HG02885 (cell line): ENCODE results near the gene ARPC2.
"Not testable (repeated sequence)": the region's sequence is repeated elsewhere in the genome, so short reads cannot be mapped to it uniquely, and the experiment has no call there.

ENCODE experiments used
- ATAC-seq: cut with Tn5 transposase; IDR thresholded peaks from one replicate; pipeline ENCODE4 v1.9.1; 2021; ENCODE audit warnings: mild to moderate bottlenecking; ENCODE audit not compliant: unreplicated experiment, poor library complexity

ARPC2 gene

GRCh38 chr2:218269900-218270720 is 53.1 kb downstream of the ARPC2 start, which contains the start of the genes AAMP and PNKD:
AAMP (minus strand) TSS chr2:218270137; CDS start chr2:218270086, 51 bp downstream.
PNKD (plus strand) TSS chr2:218270519; CDS start chr2:218270536, 17 bp downstream.
- ATAC-seq: peak; percentile 89

GRCh38 chr2:218270721-218271486 is 53.9 kb downstream of the ARPC2 start:
- no peak for ATAC-seq

GRCh38 chr2:218271487-218271797 is 54.5 kb downstream of the ARPC2 start:
- ATAC-seq: no peak

- ATAC-seq: no peak
These were observed 55.0 kb downstream of the ARPC2 start for GRCh38 chr2:218271865-218272530.

DNA sequence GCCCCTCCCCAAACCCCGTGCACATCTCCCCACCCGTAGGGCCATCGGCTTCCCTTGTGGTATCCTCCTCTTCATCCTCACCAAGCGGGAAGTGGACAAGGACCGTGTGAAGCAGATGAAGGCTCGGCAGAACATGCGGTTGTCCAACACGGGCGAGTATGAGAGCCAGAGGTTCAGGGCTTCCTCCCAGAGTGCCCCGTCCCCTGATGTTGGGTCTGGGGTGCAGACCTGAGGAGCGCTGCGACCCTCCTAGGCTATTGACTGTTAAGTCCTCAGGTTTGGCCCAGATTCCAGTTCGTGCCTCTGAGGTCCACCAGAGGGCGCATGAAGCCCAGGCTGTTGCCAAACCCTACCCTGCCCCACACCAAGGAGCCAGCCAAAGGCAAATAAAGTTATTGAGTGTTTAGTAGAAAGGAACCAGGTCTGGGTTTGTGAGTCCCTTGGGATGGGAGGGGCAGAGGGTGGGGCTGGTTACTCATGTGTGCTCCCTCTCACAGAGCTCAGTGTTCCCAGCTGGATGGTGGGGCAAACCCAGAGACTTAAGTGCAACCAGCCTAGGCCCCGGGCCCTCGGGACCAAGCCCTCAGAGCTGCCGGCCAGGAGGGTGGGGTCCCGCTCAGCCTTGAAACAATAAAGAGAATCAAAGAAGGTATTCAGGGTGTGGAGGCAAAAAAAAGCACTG is 55.7 kb downstream of the ARPC2 start:
- ATAC-seq: peak; percentile 22

GRCh38 chr2:218273214-218273907 is 56.4 kb downstream of the ARPC2 start:
- ATAC-seq: not testable (repeated sequence)

- ATAC-seq: no peak
These were observed 56.9 kb downstream of the ARPC2 start for GRCh38 chr2:218273908-218274249.

- no peak for ATAC-seq
These were observed 57.6 kb downstream of the ARPC2 start for GRCh38 chr2:218274586-218274985.

DNA sequence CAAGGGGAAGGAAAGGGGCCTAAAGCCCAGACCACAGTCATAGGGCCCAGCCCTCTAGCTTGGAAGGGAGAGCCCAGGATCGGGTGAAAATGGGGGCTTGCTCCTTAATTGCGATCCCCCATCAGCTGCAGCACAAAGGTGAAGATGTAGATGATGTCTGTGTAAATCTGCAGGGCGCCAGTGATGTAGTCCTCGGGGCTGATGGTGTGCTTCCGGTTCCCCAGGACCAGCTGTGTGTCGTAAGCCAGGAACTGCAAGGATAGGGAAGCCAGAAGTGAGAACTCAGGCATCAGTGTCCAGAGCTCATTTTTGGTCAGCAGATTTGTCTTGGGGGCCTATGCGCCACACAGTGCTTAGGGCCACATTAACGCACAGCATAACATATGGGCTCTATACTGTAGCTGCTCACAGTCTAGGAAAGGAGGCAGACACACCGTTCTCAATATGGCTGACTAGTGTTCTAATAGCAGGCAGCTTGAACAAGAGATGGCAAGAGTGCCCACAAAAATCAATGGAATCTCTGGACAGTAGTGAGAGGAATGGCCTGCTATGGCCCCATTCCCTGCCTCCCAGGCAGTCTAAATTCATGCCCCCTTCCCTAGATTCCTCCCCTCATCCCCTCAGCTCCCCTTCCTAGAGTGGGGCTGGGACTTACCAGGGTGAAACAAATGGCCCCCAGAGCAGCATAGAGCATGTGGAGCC is 58.5 kb downstream of the ARPC2 start:
- no peak for ATAC-seq

- ATAC-seq: no peak
These were observed 60.2 kb downstream of the ARPC2 start for GRCh38 chr2:218276986-218277755.

- ATAC-seq: no peak
These were observed 60.9 kb downstream of the ARPC2 start for GRCh38 chr2:218277921-218278320.

DNA sequence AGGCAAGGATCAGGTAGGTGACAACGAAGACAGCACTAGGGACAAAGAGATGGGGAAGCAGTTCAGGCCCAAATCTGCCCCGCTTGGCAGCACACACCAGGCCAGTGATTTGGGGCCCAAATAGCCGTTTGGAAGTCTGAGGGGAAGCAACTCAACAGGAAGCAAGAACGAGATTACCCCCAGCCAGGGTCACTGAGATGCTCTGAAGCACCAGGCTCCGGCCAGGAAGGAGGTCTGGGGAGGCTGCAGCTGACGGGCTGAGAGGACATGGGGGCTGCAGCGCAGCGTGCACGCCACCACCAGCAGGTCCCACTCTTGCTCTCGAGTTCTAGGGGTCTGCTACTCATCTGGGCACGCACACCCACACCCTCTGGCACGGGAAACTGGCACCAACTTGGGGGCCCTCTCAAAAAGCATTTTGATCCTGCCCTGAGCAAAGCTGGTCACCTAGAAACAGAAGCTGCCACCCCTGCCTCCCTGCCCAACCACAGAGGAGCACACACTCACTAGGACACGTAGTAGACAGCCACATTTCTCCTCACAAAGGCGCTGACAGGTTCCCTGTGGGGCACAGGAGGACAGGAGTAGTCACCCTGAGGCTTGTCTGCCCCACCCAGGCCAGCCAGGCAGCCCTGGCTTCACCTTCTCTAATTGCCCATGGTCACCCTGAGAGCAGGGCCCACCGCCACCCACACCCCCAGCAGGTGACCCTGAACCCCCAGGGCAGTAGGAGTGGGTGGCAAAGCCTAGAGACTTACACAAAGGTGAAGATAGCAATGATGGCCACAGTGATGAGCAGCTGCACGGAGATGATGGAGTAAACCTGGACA is 61.8 kb downstream of the ARPC2 start:
- no peak for ATAC-seq

DNA sequence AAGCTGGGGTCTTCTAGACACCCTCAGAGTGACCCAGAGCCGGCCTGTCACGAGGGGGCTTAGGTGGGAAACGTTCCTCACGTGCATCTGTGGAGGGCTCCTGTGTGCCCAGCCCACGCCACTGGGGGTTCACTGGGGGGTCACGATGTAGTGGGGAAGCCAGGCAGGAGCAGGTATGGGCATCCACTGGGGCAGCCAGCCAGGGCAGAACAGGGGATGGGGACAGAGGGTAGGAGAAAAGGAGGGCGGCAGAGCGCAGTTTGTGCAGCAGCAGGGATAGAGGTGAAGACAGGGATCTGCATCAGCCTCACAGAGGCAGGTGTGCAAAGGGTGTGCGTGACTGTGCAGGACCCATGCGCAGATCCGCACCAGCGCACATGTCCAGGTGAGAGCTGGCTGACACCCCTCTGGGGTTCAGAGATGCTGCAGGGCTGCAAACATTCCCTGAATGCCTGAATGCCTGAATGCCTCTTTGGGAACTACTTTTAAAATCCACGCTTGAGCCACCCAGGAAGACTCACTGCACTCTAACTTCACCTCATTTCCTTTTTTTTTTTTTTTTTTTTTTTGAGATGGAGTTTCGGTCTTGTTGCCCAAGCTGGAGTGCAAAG is 63.4 kb downstream of the ARPC2 start:
- ATAC-seq: no peak

DNA sequence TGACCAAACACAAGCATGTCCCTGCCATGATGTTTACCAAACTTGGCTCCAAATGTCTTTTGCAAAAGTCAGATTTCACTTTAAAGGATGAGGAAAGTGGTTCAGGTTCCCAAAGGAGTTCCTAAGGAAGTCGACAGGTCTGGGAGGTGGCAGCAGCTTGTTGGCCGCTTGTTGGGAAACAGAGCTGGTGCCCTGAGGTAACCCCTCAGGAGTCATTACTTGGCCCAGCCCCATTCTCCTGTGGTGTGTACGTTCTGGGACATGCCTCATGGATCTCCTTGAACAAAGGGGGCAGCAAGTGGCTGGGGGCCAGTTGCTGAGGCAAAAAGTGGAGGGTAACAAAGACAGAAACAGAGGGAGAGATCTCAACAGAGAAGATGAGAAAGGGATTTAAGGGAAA is 64.5 kb downstream of the ARPC2 start:
- no peak for ATAC-seq

DNA sequence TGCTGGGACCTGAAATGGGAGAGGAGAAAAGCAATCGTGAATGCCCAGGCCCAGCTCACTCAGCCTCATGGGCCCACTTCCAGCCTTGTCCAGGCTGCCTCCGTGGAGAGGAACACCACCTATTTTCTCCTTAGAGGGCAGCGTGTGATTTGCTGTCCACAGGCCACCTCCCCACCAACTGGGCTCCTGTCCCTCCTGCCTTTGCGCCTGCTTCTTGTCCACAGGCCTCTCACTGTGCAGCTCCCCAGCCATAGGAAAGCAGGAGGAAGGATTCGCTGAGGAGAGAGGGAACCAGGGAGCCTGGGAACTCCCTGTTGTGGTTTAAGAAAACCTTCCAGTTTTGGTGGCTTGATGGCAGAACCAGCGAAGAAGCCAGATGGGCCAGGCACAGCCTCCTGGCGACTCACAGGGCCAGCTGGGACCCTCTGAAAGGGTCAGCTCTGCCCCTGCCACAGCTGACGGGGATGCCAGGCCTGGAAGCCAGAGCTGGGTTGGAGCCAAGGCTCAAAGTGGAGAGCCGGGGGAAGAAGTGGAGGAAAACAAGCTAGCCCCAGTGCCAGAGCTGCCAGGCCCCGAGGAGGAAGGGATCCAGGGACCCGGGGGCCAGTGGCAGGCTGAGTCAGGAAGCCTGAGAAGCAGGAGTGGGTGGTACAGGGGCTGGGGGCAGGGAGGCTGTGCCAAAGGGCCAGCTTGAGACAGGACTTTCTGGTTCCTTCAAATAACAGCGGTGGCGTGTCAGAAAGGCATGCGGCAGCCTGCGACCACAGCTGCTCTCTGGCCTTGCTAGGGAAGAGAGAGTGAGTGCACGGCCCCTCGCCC is 65.4 kb downstream of the ARPC2 start:
- ATAC-seq: no peak

- peak; percentile 77 for ATAC-seq
These were observed 67.3 kb downstream of the ARPC2 start for GRCh38 chr2:218284106-218284811.
